Memory B cell (primary cell): ENCODE results near the gene RXFP4.

Source experiments
- ATAC-seq: fragments of 150-1000 bp; cut with Tn5 transposase; 2 replicates; pipeline ENCODE4 v1.10.0; 2021; ENCODE audit warnings: low read depth, mild to moderate bottlenecking, moderate library complexity
- DNase-seq, 2 donors: peaks; one replicate each; pipeline ENCODE4 v3.0.0; 2022; ENCODE audit warnings: low spot score in 2 of 2
- H3K27ac Mint-ChIP-seq: one replicate; pipeline ENCODE4 v1.8.0; 2022; ENCODE audit warnings: mild to moderate bottlenecking, moderate library complexity, mixed read lengths
- H3K27me3 Mint-ChIP-seq: one replicate; pipeline ENCODE4 v1.8.0; 2022; ENCODE audit warnings: mixed read lengths
- H3K36me3 Mint-ChIP-seq: one replicate; pipeline ENCODE4 v1.8.0; 2022; ENCODE audit warnings: mild to moderate bottlenecking, mixed read lengths
- H3K4me1 Mint-ChIP-seq: one replicate; pipeline ENCODE4 v1.8.0; 2022; ENCODE audit warnings: mixed read lengths
- H3K4me3 Mint-ChIP-seq: one replicate; pipeline ENCODE4 v1.8.0; 2022; ENCODE audit warnings: mild to moderate bottlenecking, moderate library complexity, mixed read lengths
- H3K9me3 Mint-ChIP-seq: one replicate; pipeline ENCODE4 v1.8.0; 2022; ENCODE audit warnings: mixed read lengths

RXFP4 gene

GRCh38 chr1:155934936-155935590 is 6.4 kb upstream of the RXFP4 start:
- H3K36me3 Mint-ChIP-seq = peaks cover 4% of the 10 kb centered on the region
- peaks cover 13% of the 10 kb centered on the region for H3K4me1 Mint-ChIP-seq
- H3K4me3 Mint-ChIP-seq = peak overlapping the region; percentile 43
- H3K9me3 Mint-ChIP-seq = no peaks in the 10 kb centered on the region
- no peaks in the 10 kb centered on the region for H3K27me3 Mint-ChIP-seq
- ATAC-seq (no peak), DNase-seq (no peak)
- no peak overlapping the region for H3K27ac Mint-ChIP-seq

GRCh38 chr1:155938220-155938627 is 3.2 kb upstream of the RXFP4 start:
- Mint-ChIP-seq H3K27ac (no peak overlapping the region), H3K27me3 (no peaks in the 10 kb centered on the region), H3K4me1 (peaks cover 34% of the 10 kb centered on the region), H3K4me3 (no peak overlapping the region), H3K36me3 (no peaks in the 10 kb centered on the region), H3K9me3 (no peaks in the 10 kb centered on the region)
- ATAC-seq (no peak), DNase-seq (peak in 1 of 2 donors; percentile 29)

GRCh38 chr1:155940482-155940992 is 901 bp upstream of the RXFP4 start:
- Mint-ChIP-seq H3K4me3 (peak overlapping the region; percentile 56), H3K4me1 (peaks cover 49% of the 10 kb centered on the region), H3K9me3 (no peaks in the 10 kb centered on the region), H3K27me3 (no peaks in the 10 kb centered on the region), H3K27ac (peak overlapping the region; percentile 87), H3K36me3 (no peaks in the 10 kb centered on the region)
- no peak for DNase-seq
- no peak for ATAC-seq

GRCh38 chr1:155941845-155942531 is 550 bp downstream of the RXFP4 start:
- Mint-ChIP-seq H3K36me3 (peaks cover 2% of the 10 kb centered on the region), H3K4me1 (peaks cover 56% of the 10 kb centered on the region), H3K9me3 (no peaks in the 10 kb centered on the region), H3K27ac (peak overlapping the region; percentile 53), H3K4me3 (no peak overlapping the region), H3K27me3 (no peaks in the 10 kb centered on the region)
- ATAC-seq (no peak), DNase-seq (no peak)

- peaks cover 2% of the 10 kb centered on the region for H3K36me3 Mint-ChIP-seq
- no peak overlapping the region for H3K4me3 Mint-ChIP-seq
- no peaks in the 10 kb centered on the region for H3K27me3 Mint-ChIP-seq
- ATAC-seq = no peak
- H3K27ac Mint-ChIP-seq = peak overlapping the region; percentile 60
- DNase-seq = no peak
- peaks cover 60% of the 10 kb centered on the region for H3K4me1 Mint-ChIP-seq
- no peaks in the 10 kb centered on the region for H3K9me3 Mint-ChIP-seq
These were observed 1.2 kb downstream of the RXFP4 start for GRCh38 chr1:155942578-155943141.

GRCh38 chr1:155944444-155944799 is 3.0 kb downstream of the RXFP4 start:
- Mint-ChIP-seq H3K27me3 (no peaks in the 10 kb centered on the region), H3K27ac (peak overlapping the region; percentile 91), H3K36me3 (peaks cover 5% of the 10 kb centered on the region), H3K9me3 (no peaks in the 10 kb centered on the region), H3K4me1 (peaks cover 56% of the 10 kb centered on the region), H3K4me3 (peak overlapping the region; percentile 40)
- ATAC-seq = no peak
- no peak for DNase-seq

- no peak overlapping the region for H3K4me3 Mint-ChIP-seq
- DNase-seq = no peak
- no peak for ATAC-seq
- peak overlapping the region; percentile 91 for H3K27ac Mint-ChIP-seq
- peaks cover 36% of the 10 kb centered on the region for H3K4me1 Mint-ChIP-seq
- H3K9me3 Mint-ChIP-seq = no peaks in the 10 kb centered on the region
- H3K27me3 Mint-ChIP-seq = no peaks in the 10 kb centered on the region
- H3K36me3 Mint-ChIP-seq = peaks cover 17% of the 10 kb centered on the region
These were observed 5.3 kb downstream of the RXFP4 start for GRCh38 chr1:155946633-155947219.

GRCh38 chr1:155947292-155947691 is 5.9 kb downstream of the RXFP4 start:
- peaks cover 32% of the 10 kb centered on the region for H3K4me1 Mint-ChIP-seq

GRCh38 chr1:155947741-155948140 is 6.3 kb downstream of the RXFP4 start:
- Mint-ChIP-seq H3K27me3 (no peaks in the 10 kb centered on the region), H3K36me3 (peaks cover 23% of the 10 kb centered on the region), H3K27ac (peak overlapping the region; percentile 91), H3K4me1 (peaks cover 32% of the 10 kb centered on the region), H3K9me3 (no peaks in the 10 kb centered on the region), H3K4me3 (no peak overlapping the region)
- ATAC-seq (no peak), DNase-seq (no peak)

More at GRCh38 chr1:155947292-155947691, 5.9 kb downstream of the RXFP4 start:
- H3K9me3 Mint-ChIP-seq = no peaks in the 10 kb centered on the region
- ATAC-seq (no peak), DNase-seq (no peak)
- H3K36me3 Mint-ChIP-seq = peaks cover 19% of the 10 kb centered on the region
- H3K27ac Mint-ChIP-seq = peak overlapping the region; percentile 91
- H3K27me3 Mint-ChIP-seq = no peaks in the 10 kb centered on the region
- H3K4me3 Mint-ChIP-seq = no peak overlapping the region

GRCh38 chr1:155950829-155951228 is 9.4 kb downstream of the RXFP4 start:
- no peaks in the 10 kb centered on the region for H3K9me3 Mint-ChIP-seq
- peaks cover 31% of the 10 kb centered on the region for H3K36me3 Mint-ChIP-seq
- DNase-seq (no peak), ATAC-seq (no peak)
- H3K27me3 Mint-ChIP-seq = no peaks in the 10 kb centered on the region
- H3K4me1 Mint-ChIP-seq = peaks cover 14% of the 10 kb centered on the region
- no peak overlapping the region for H3K4me3 Mint-ChIP-seq
- no peak overlapping the region for H3K27ac Mint-ChIP-seq

- no peaks in the 10 kb centered on the region for H3K27me3 Mint-ChIP-seq
- ATAC-seq = no peak
- DNase-seq = no peak
- no peaks in the 10 kb centered on the region for H3K9me3 Mint-ChIP-seq
- no peak overlapping the region for H3K4me3 Mint-ChIP-seq
- H3K27ac Mint-ChIP-seq = peak overlapping the region; percentile 35
- peaks cover 8% of the 10 kb centered on the region for H3K4me1 Mint-ChIP-seq
- peaks cover 30% of the 10 kb centered on the region for H3K36me3 Mint-ChIP-seq
These were observed 10.5 kb downstream of the RXFP4 start for GRCh38 chr1:155951753-155952504.

GRCh38 chr1:155952505-155952890 is 11.1 kb downstream of the RXFP4 start:
- Mint-ChIP-seq H3K4me1 (peaks cover 3% of the 10 kb centered on the region), H3K27ac (peak overlapping the region; percentile 35), H3K36me3 (peaks cover 35% of the 10 kb centered on the region), H3K9me3 (no peaks in the 10 kb centered on the region), H3K4me3 (no peak overlapping the region), H3K27me3 (no peaks in the 10 kb centered on the region)
- no peak for DNase-seq
- ATAC-seq = no peak

GRCh38 chr1:155954645-155955044 is 13.2 kb downstream of the RXFP4 start:
- H3K27ac Mint-ChIP-seq = peak overlapping the region; percentile 81
- ATAC-seq = no peak
- peaks cover 3% of the 10 kb centered on the region for H3K4me1 Mint-ChIP-seq
- no peaks in the 10 kb centered on the region for H3K27me3 Mint-ChIP-seq
- H3K4me3 Mint-ChIP-seq = no peak overlapping the region
- peaks cover 32% of the 10 kb centered on the region for H3K36me3 Mint-ChIP-seq
- DNase-seq = no peak
- H3K9me3 Mint-ChIP-seq = no peaks in the 10 kb centered on the region
